ENCODE results near the gene ST6GALNAC6.

DNA sequence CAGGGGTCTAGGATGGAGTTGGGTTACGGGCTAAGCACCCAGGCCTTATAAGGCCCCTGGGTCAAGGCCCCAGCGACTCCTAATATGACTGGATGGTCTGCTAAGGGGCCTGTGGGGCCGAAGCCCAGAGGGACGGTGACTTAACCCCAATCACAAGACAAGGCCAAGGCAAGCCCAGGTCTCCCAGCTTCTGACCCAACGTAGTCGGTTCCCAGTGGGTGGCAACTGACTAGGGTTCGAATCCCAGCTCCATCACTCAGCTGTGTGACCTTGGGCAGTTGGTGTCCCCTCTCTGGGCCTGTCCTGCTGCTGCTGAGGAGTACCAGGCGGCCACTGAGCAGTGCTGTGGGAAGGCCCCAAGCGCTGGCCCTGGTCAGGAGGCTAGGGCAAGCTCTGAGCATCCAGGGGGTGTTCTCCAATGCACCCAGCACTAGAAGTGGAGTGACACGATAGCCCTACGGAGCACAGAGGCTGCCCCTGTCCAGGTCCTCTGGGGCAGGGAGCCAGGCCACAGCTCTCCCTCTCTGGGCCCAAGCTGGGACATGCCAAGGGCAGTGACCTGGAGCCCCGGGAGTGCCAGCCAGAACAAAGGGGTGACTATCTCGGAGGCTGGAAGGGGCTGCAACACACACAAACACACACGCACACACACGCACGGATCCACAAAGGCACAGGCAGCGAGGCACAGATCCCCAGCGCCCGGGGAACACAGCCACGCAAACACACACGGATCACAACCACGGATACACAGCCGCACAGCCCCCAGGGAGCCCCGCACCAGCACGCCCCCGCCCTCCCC, 22.4 kb downstream of the ST6GALNAC6 start:
- no peak for TF ChIP-seq TARDBP (IDR thresholded peaks at IDR 0.05)
- no peak for TF ChIP-seq ARNT (IDR thresholded peaks at IDR 0.05)
- no peak for TF ChIP-seq ZNF384 (IDR thresholded peaks at IDR 0.05)
- no peak for TF ChIP-seq SUZ12 (IDR thresholded peaks at IDR 0.05)
